HepG2 (cell line): ENCODE measurements around the gene ARHGAP30. TPM values are rescaled to one million over a fixed set of nuclear protein-coding genes. Genes with fewer than 3 reads are reported as not detected.

Experiments
- polyA plus RNA-seq, 8 experiments: library from polyadenylated mRNA; depleted of rRNA in 3 of 8; stranded (reverse) in 7 of 8; unstranded in 1 of 8; fragments of >200 nt; fragmentation: Illumina TruSeq in 4 of 8; extraction: Trizol in 4 of 8; gene quantifications; 2 replicates each; pipeline versions ENCODE4 v1.2.1 to v1.2.3, GENCODE V29; 2011 to 2016; ENCODE audit warnings: low read depth in 4 of 8, missing spikeins in 1 of 8, mixed read lengths in 1 of 8; ENCODE audit not compliant: insufficient read depth in 1 of 8
- small RNA-seq, 3 experiments: library from RNA; depleted of rRNA; stranded (forward); fragments of <200 nt; gene quantifications; one replicate each; pipeline ENCODE3, GENCODE V24; 2012; ENCODE audit warnings: low read depth in 2 of 3, low replicate concordance in 1 of 3; ENCODE audit not compliant: insufficient read length in 3 of 3, insufficient read depth in 2 of 3
- total RNA-seq, 5 experiments: library from RNA; depleted of rRNA; stranded (reverse); fragments of >200 nt; fragmentation: Illumina TruSeq; extraction: Trizol; gene quantifications; 2 replicates each; pipeline ENCODE4 v1.2.3, GENCODE V29; 2016; ENCODE audit warnings: low read depth in 1 of 5

ARHGAP30 gene
- total and polyA plus RNA-seq, 2 of the 13 experiments (the other 11 are each of a cell fraction or from before 2014, with no cell fraction given), result 0.13 to 0.20 TPM

Small RNA genes lying within 50 kb of the gene (small RNA-seq; reads per million reads assigned to genes)
- gene AL591806.2, result 0 reads per million in 3 experiments

Other genes with a start within 250 kb of the ARHGAP30 start
- 0.09 TPM in 1 of 2 replicates, not detected in the other for gene CD244, start 207.0 kb downstream of the ARHGAP30 start, total RNA-seq (2016; rRNA removed; fragmentation: Illumina TruSeq; extraction: Trizol)
- not detected in 2 replicates for gene CD244, start 207.0 kb downstream of the ARHGAP30 start, polyA plus RNA-seq (2011; rRNA removed)
- not detected in 2 replicates for gene ITLN1, start 184.7 kb downstream of the ARHGAP30 start, total RNA-seq (2016; rRNA removed; fragmentation: Illumina TruSeq; extraction: Trizol)
- gene ITLN1, start 184.7 kb downstream of the ARHGAP30 start, polyA plus RNA-seq (2011; rRNA removed), result not detected in 2 replicates
- gene ITLN2, start 115.1 kb downstream of the ARHGAP30 start, total RNA-seq (2016; rRNA removed; fragmentation: Illumina TruSeq; extraction: Trizol), result not detected in 2 replicates
- gene ITLN2, start 115.1 kb downstream of the ARHGAP30 start, polyA plus RNA-seq (2011; rRNA removed), result not detected in 2 replicates
- 41.4 and 95.8 TPM in 2 replicates for gene F11R, start 48.7 kb downstream of the ARHGAP30 start, total RNA-seq (2016; rRNA removed; fragmentation: Illumina TruSeq; extraction: Trizol)
- 105 and 145 TPM in 2 replicates for gene F11R, start 48.7 kb downstream of the ARHGAP30 start, polyA plus RNA-seq (2011; rRNA removed)
- gene TSTD1, start 30.9 kb downstream of the ARHGAP30 start, total RNA-seq (2016; rRNA removed; fragmentation: Illumina TruSeq; extraction: Trizol), result 0.31 TPM in 1 of 2 replicates, not detected in the other
- 0.15 TPM in 1 of 2 replicates, not detected in the other for gene TSTD1, start 30.9 kb downstream of the ARHGAP30 start, polyA plus RNA-seq (2011; rRNA removed)
- 32.2 and 39.4 TPM in 2 replicates for gene USF1, start 23.9 kb downstream of the ARHGAP30 start, total RNA-seq (2016; rRNA removed; fragmentation: Illumina TruSeq; extraction: Trizol)
- gene USF1, start 23.9 kb downstream of the ARHGAP30 start, polyA plus RNA-seq (2011; rRNA removed), result 26.9 and 40.0 TPM in 2 replicates
- gene NECTIN4, start 19.7 kb upstream of the ARHGAP30 start, total RNA-seq (2016; rRNA removed; fragmentation: Illumina TruSeq; extraction: Trizol), result 12.3 and 12.4 TPM in 2 replicates
- gene NECTIN4, start 19.7 kb upstream of the ARHGAP30 start, polyA plus RNA-seq (2011; rRNA removed), result 5.9 and 9.2 TPM in 2 replicates
- gene KLHDC9, start 28.5 kb upstream of the ARHGAP30 start, total RNA-seq (2016; rRNA removed; fragmentation: Illumina TruSeq; extraction: Trizol), result 2.9 and 4.0 TPM in 2 replicates
- 2.6 and 2.9 TPM in 2 replicates for gene KLHDC9, start 28.5 kb upstream of the ARHGAP30 start, polyA plus RNA-seq (2011; rRNA removed)
- gene PFDN2, start 48.1 kb upstream of the ARHGAP30 start, total RNA-seq (2016; rRNA removed; fragmentation: Illumina TruSeq; extraction: Trizol), result 63.6 and 90.3 TPM in 2 replicates
- gene PFDN2, start 48.1 kb upstream of the ARHGAP30 start, polyA plus RNA-seq (2011; rRNA removed), result 51.0 and 62.6 TPM in 2 replicates
- gene NIT1, start 48.2 kb upstream of the ARHGAP30 start, total RNA-seq (2016; rRNA removed; fragmentation: Illumina TruSeq; extraction: Trizol), result 30.0 and 31.0 TPM in 2 replicates
- gene NIT1, start 48.2 kb upstream of the ARHGAP30 start, polyA plus RNA-seq (2011; rRNA removed), result 22.7 and 29.2 TPM in 2 replicates
- gene DEDD, start 62.8 kb upstream of the ARHGAP30 start, total RNA-seq (2016; rRNA removed; fragmentation: Illumina TruSeq; extraction: Trizol), result 12.6 and 14.0 TPM in 2 replicates
- 27.8 and 31.2 TPM in 2 replicates for gene DEDD, start 62.8 kb upstream of the ARHGAP30 start, polyA plus RNA-seq (2011; rRNA removed)
- gene UFC1, start 84.1 kb upstream of the ARHGAP30 start, total RNA-seq (2016; rRNA removed; fragmentation: Illumina TruSeq; extraction: Trizol), result 72.8 and 96.5 TPM in 2 replicates
- 70.1 and 85.2 TPM in 2 replicates for gene UFC1, start 84.1 kb upstream of the ARHGAP30 start, polyA plus RNA-seq (2011; rRNA removed)
- 7.4 and 10.1 TPM in 2 replicates for gene USP21, start 89.6 kb upstream of the ARHGAP30 start, total RNA-seq (2016; rRNA removed; fragmentation: Illumina TruSeq; extraction: Trizol)
- gene USP21, start 89.6 kb upstream of the ARHGAP30 start, polyA plus RNA-seq (2011; rRNA removed), result 31.0 and 33.1 TPM in 2 replicates
- gene PPOX, start 96.5 kb upstream of the ARHGAP30 start, total RNA-seq (2016; rRNA removed; fragmentation: Illumina TruSeq; extraction: Trizol), result 13.0 and 15.5 TPM in 2 replicates
- gene PPOX, start 96.5 kb upstream of the ARHGAP30 start, polyA plus RNA-seq (2011; rRNA removed), result 25.2 and 27.7 TPM in 2 replicates
- 26.7 and 35.6 TPM in 2 replicates for gene B4GALT3, start 107.6 kb upstream of the ARHGAP30 start, total RNA-seq (2016; rRNA removed; fragmentation: Illumina TruSeq; extraction: Trizol)
- gene B4GALT3, start 107.6 kb upstream of the ARHGAP30 start, polyA plus RNA-seq (2011; rRNA removed), result 40.4 and 45.0 TPM in 2 replicates
- 0.73 and 1.7 TPM in 2 replicates for gene ADAMTS4, start 129.2 kb upstream of the ARHGAP30 start, total RNA-seq (2016; rRNA removed; fragmentation: Illumina TruSeq; extraction: Trizol)
- 0.51 and 0.56 TPM in 2 replicates for gene ADAMTS4, start 129.2 kb upstream of the ARHGAP30 start, polyA plus RNA-seq (2011; rRNA removed)
- gene NDUFS2, start 132.5 kb upstream of the ARHGAP30 start, total RNA-seq (2016; rRNA removed; fragmentation: Illumina TruSeq; extraction: Trizol), result 118 and 129 TPM in 2 replicates
- gene NDUFS2, start 132.5 kb upstream of the ARHGAP30 start, polyA plus RNA-seq (2011; rRNA removed), result 70.1 and 89.9 TPM in 2 replicates
- 1.3 and 1.5 TPM in 2 replicates for gene FCER1G, start 145.4 kb upstream of the ARHGAP30 start, total RNA-seq (2016; rRNA removed; fragmentation: Illumina TruSeq; extraction: Trizol)
- 4.7 and 6.4 TPM in 2 replicates for gene FCER1G, start 145.4 kb upstream of the ARHGAP30 start, polyA plus RNA-seq (2011; rRNA removed)
- 4,370 and 6,293 TPM in 2 replicates for gene APOA2, start 153.7 kb upstream of the ARHGAP30 start, total RNA-seq (2016; rRNA removed; fragmentation: Illumina TruSeq; extraction: Trizol)
- 18,293 and 18,774 TPM in 2 replicates for gene APOA2, start 153.7 kb upstream of the ARHGAP30 start, polyA plus RNA-seq (2011; rRNA removed)
- gene TOMM40L, start 156.2 kb upstream of the ARHGAP30 start, total RNA-seq (2016; rRNA removed; fragmentation: Illumina TruSeq; extraction: Trizol), result 26.2 and 29.1 TPM in 2 replicates
- gene TOMM40L, start 156.2 kb upstream of the ARHGAP30 start, polyA plus RNA-seq (2011; rRNA removed), result 14.1 and 16.9 TPM in 2 replicates
- 0.60 and 0.95 TPM in 2 replicates for gene NR1I3, start 168.3 kb upstream of the ARHGAP30 start, total RNA-seq (2016; rRNA removed; fragmentation: Illumina TruSeq; extraction: Trizol)
- gene NR1I3, start 168.3 kb upstream of the ARHGAP30 start, polyA plus RNA-seq (2011; rRNA removed), result 0.56 and 0.62 TPM in 2 replicates
- not detected in 2 replicates for gene PCP4L1, start 188.9 kb upstream of the ARHGAP30 start, total RNA-seq (2016; rRNA removed; fragmentation: Illumina TruSeq; extraction: Trizol)
- 0.28 and 0.59 TPM in 2 replicates for gene PCP4L1, start 188.9 kb upstream of the ARHGAP30 start, polyA plus RNA-seq (2011; rRNA removed)
- 7.3 and 18.3 TPM in 2 replicates for gene MPZ, start 240.1 kb upstream of the ARHGAP30 start, total RNA-seq (2016; rRNA removed; fragmentation: Illumina TruSeq; extraction: Trizol)
- 24.6 and 26.7 TPM in 2 replicates for gene MPZ, start 240.1 kb upstream of the ARHGAP30 start, polyA plus RNA-seq (2011; rRNA removed)
- 27.1 and 85.0 TPM in 2 replicates for gene SDHC, start 244.5 kb upstream of the ARHGAP30 start, total RNA-seq (2016; rRNA removed; fragmentation: Illumina TruSeq; extraction: Trizol)
- 199 and 229 TPM in 2 replicates for gene SDHC, start 244.5 kb upstream of the ARHGAP30 start, polyA plus RNA-seq (2011; rRNA removed)